Adipose tissue (tissue), 3 donors: ENCODE measurements around the gene RFPL2. TPM values are rescaled to one million over a fixed set of nuclear protein-coding genes. Genes with fewer than 3 reads are reported as not detected.
"Not testable (repeated sequence)": the region's sequence is repeated elsewhere in the genome, so short reads cannot be mapped to it uniquely, and the experiment has no call there.

Experiments
- H3K27ac ChIP-seq: one replicate; pipeline ENCODE4 v1.5.1; 2013; ENCODE audit warnings: low read depth, low read length
- WGBS, 3 donors: extraction: QIAGEN DNeasy Blood & Tissue Kit; methylation state at CpG; one replicate each; pipeline ENCODE4 v1.1.7; 2013; 5-methylcytosine and 5-hydroxymethylcytosine counted together
- polyA plus RNA-seq, 3 donors: library from polyadenylated mRNA; stranded (reverse); fragments of 200-250 nt; gene quantifications; one replicate each; pipeline ENCODE4 v1.2.3, GENCODE V29; 2013
- donor health status: healthy with polysubstance abuse.
- donor health status: Bipolar disorder and iron deficiency.
- donor health status: healthy.

Gene RFPL2
- polyA plus RNA-seq, 3 donors, result not detected

GRCh38 chr22:32181043-32181442 is 23.8 kb downstream of the RFPL2 start:
- H3K27ac ChIP-seq, result no peak overlapping the region
- 66 to 80% (median 76%) methylated on average over 6 of the region's 6 CpGs for WGBS, 3 donors

DNA sequence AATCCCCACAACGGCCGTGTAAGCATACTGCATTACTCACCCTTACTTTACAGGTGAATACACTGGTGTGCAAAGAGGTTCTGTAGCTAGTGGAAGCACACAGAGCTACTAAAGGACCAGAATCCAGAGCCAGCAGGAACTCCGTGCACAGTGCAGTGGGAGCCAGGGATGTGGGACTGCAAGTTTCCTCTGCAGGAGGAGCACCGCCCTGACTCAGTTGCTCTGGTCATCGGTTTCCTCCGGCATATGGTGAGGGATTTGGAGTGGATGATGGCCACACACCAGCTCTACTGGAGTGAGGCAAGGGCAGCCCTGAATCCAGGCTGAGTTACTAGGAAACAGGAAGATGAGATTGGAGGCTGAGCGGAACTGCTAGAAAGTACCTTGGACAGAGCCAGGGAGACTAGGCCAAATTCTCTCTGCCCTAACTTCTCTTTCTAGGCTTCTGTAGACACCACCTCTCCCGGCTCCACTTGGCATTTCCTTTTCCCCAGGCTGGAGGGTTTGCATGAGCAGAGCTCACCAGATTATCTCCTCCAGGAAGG is 27.6 kb downstream of the RFPL2 start:
- 85 to 92% (median 87%) methylated on average over 8 of the region's 8 CpGs for WGBS, 3 donors
- H3K27ac ChIP-seq, result no peak overlapping the region

GRCh38 chr22:32175683-32176644 is 28.9 kb downstream of the RFPL2 start:
- WGBS, 3 donors, result 4 to 6% (median 4%) methylated on average over 57 to 72 of the region's 73 CpGs

DNA sequence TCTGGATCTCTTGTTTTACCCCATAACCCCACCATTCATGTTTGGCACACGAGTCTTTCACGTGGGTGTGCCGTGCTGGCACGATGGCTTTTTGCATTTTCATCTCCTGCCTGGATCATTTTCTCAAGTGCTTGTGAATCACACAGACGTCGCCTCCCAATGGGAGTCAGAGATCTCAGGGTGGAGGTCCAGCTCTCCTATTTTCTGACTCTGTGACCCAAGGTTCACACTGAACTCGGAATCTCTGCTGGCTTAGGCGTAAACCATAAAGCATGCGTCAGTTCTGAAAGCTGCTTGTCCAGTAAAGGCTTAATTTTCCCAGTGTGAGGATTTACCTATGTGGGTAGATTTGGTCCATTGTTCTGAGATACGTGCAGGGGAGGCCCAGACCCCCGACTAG is 29.8 kb downstream of the RFPL2 start:
- no peak overlapping the region for H3K27ac ChIP-seq

More at GRCh38 chr22:32175683-32176644, 28.9 kb downstream of the RFPL2 start:
- no peak overlapping the region for H3K27ac ChIP-seq

DNA sequence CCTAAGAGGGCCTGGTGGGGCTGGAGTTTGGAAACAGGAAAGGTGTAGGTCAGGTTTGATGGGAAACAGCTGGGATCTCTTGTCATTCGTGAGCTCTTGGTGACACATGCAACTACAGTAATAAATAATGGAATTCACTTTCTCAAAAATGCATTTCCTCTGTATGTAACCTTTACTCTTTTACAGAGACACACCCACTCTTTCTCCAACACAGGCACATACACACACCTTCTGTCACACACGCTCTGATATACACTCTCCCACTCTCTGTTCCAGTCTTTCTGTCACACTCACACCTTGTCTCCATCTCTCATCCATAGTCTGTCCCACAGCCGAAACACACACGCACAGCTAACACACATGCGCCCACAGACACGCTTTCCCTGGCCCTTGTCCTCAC is 39.2 kb downstream of the RFPL2 start:
- WGBS, 3 donors, result 58 to 73% (median 71%) methylated on average over 6 of the region's 6 CpGs

More for the DNA sequence above, 29.8 kb downstream of the RFPL2 start:
- WGBS, 3 donors, result 73 to 83% (median 81%) methylated on average over 11 of the region's 11 CpGs

DNA sequence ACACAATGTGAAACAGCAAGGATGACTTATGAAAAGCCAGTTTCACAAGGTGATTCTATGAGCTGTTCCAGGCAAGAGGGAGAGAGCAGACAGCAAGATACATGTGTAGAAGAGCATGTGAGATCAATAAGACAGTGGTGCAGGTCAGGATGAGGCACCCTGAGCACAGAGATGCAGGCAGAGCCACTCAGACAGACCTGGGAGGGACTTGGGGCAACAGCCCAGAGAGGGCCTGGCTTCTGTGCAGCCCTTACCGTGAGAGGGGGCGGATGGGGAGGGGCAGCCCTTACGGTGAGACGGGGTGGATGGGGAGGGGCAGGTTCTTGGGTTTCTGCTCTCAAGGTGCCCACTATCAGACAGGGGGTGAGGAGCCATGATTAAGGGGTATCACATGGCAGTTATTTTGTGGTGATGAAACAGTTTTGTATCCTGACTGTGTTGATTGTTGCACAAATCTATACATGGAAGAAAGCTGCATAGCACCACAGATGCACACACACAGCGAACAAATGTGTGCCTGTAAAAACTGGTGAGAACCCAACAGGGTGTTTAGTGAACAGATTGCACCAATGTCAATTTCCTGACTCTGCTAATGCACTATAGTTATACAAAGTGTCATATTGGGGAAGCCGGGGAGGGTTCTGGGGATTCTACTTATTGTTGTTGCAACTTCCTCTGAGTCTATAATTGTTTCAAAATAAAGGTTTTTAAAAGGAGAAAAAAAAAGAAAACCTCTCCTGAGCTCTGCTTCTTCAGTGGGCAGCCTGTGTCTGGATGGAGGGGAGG is 40.6 kb downstream of the RFPL2 start:
- WGBS, 3 donors, result 34 to 37% (median 35%) methylated on average over 6 of the region's 6 CpGs
- no peak overlapping the region for H3K27ac ChIP-seq

More for the DNA sequence above, 39.2 kb downstream of the RFPL2 start:
- no peak overlapping the region for H3K27ac ChIP-seq

GRCh38 chr22:32160411-32160810 is 44.5 kb downstream of the RFPL2 start:
- 71 to 74% (median 73%) methylated on average over 5 of the region's 5 CpGs for whole genome bisulfite sequencing, 3 donors
- H3K27ac ChIP-seq, result not testable (repeated sequence)

DNA sequence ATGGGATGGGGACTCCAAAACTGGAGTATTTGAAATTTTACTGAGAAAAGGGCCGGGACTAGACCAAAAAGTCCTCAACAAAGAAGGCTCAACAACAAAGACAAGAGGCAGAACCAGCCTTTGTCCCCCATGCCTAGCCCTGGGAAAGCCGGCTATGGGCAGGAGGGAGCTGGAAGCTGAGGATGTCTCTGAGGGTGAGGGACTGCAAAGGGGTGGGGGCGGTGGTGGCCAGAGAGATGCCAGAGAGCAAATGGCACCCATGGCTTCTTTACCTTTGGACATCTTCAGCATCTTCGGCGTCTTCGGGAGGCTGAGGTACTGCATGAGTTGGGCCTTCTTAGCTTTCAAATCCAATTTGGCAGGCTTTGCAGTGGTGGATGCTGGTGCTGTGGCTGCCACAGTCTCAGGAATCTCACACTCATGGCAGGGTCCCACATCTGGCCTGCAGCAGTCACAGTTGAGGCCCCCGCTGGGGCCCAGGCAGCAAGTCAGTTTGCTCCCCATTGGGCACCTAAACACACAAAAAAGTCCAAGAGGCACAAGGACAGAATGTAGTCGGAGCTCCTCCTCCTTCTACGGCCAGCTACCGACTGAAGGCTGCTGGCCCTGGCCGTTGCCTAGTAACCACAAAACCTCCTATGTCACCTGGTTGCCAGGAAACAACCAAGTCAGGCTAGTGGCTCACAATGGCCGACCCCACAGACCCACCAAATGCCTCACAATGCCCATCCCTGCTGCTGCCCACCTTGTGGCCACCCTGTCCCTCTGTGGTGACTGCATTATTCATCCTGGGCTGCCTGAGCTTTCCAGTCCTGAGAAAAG is 46.0 kb downstream of the RFPL2 start, which contains the start of gene C22orf42:
C22orf42 (minus strand) TSS at position 592 of the 822 bp plus-strand sequence; CDS start at position 504, 88 bp downstream.
- H3K27ac ChIP-seq, result no peak within 1 kb of the TSS
- 58 to 79% (median 77%) methylated on average over 12 of the region's 12 CpGs for WGBS, 3 donors

DNA sequence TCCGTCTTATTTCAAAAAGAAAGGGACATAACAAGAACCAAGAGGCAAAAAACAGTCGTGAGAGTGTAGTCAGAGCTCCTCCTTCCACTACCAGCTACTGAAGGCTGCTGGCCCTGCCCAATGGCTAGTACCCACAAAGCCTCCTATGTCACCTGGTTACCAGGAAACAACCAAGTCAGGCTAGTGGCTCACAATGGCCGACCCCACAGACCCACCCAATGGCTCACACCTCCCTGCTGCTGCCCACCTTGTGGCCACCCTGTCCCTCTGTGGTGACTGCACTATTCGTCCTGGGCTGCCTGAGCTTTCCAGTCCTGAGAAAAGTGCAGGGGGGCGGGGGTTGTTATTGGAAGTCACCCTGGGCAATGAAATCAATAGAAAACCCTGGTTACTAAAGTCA is 47.2 kb downstream of the RFPL2 start:
- not testable (repeated sequence) for H3K27ac ChIP-seq
- 61 to 84% (median 77%) methylated on average over 5 of the region's 5 CpGs for WGBS, 3 donors

DNA sequence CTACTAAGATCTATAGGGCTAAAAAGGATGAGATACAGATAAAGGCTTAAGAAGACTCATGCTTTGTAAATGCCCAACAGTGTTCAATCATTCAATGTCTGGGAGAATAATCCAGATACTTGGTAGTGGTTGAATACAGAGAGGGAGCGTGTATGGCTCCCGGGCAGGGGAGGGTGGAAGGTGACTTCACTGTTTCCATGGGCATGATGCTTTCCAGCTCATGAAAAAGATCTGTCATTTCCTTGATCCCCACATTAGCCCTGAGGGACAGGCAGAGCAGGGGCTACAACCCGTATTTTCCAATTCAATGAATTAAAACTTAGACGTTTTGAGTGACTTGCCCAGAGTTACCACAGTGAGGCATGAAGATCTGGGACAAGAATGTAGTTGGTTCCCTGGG is 50.1 kb downstream of the RFPL2 start:
- 67 to 87% (median 77%) methylated on average over 4 of the region's 4 CpGs for WGBS, 3 donors

DNA sequence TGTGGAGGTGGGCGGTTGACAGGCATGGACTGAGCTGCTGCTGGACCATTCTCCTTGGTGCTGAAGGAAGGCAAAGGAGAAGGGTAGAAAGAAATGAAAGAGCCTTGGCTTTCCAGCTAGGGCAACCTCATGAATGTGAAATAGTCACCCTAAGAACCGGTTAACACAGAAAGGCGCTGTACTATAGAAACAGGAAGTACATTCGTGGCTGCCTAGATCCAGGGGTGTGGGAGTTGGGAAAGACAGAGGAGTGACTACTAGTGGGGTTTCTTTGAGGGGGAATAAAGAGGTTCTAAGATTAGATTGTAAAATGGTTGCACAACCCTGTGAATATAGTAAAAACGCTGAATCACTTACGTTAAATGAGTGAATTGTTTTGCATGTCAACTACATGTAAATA is 53.2 kb downstream of the RFPL2 start:
- 49 to 75% (median 60%) methylated on average over 6 of the region's 6 CpGs for WGBS, 3 donors
- not testable (repeated sequence) for H3K27ac ChIP-seq

More for the DNA sequence above, 50.1 kb downstream of the RFPL2 start:
- not testable (repeated sequence) for H3K27ac ChIP-seq

DNA sequence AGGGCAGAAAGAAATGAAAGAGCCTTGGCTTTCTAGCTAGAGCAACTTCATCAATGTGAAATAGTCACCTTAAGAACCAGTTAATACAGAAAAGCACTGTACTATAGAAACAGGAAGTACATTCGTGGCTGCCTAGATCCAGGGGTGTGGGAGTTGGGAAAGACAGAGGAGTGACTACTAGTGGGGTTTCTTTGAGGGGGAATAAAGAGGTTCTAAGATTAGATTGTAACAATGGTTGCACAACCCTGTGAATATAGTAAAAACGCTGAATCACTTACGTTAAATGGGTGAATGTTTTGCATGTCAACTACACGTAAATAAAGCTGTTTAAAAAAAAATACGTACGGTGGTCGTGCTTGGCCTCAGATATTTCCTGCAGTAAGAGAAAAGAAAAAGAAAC is 54.2 kb downstream of the RFPL2 start:
- not testable (repeated sequence) for H3K27ac ChIP-seq
- WGBS, 3 donors, result 48 to 63% (median 55%) methylated on average over 7 of the region's 7 CpGs

GRCh38 chr22:32148372-32148771 is 56.5 kb downstream of the RFPL2 start:
- 82 to 95% (median 82%) methylated on average over 4 of the region's 4 CpGs for WGBS, 3 donors
- H3K27ac ChIP-seq, result not testable (repeated sequence)

- H3K27ac ChIP-seq, result not testable (repeated sequence)
- 80 to 96% (median 85%) methylated on average over 6 to 8 of the region's 8 CpGs for WGBS, 3 donors
These were observed 57.7 kb downstream of the RFPL2 start for GRCh38 chr22:32147128-32147527.

GRCh38 chr22:32144496-32145274 is 60.2 kb downstream of the RFPL2 start:
- H3K27ac ChIP-seq, result no peak overlapping the region
- 60 to 67% (median 65%) methylated on average over 6 of the region's 6 CpGs for WGBS, 3 donors

DNA sequence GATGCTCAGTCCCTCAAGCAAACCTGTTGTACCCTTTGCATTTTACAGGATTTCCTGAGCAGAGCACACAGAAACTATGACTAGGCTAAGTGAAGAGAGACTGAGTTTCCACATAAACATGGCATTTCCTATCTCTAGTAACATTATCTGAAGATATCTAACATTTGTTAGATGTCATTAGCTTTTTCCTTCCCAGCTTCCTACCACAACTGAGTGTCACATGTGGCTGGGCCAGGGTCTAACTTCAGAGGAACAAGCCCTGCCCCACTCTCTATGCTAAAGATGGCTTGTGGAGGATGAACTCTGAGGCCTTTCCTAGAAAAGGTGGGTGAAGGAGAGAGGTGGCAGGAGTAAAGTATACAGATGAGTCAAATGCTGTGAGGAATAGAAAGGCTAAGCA is 62.3 kb downstream of the RFPL2 start:
- H3K27ac ChIP-seq, result no peak overlapping the region

- 22 to 42% (median 41%) methylated on average over 3 to 6 of the region's 6 CpGs for WGBS, 3 donors
- not testable (repeated sequence) for H3K27ac ChIP-seq
These were observed 64.2 kb downstream of the RFPL2 start for GRCh38 chr22:32140688-32141087.
